Trophoblast cell (in vitro differentiated cells and primary cell): ENCODE measurements around the gene TMEM119.
A peak's percentile ranks its signal among the peaks of the same experiment; 100 is the strongest.

Source experiments
- DNase-seq, 2 donors: peaks; one replicate each; pipeline ENCODE4 v3.0.0-alpha.2; 2016
- H2AFZ ChIP-seq: 2 replicates; pipeline ENCODE4 v1.6.1; 2013; ENCODE audit warnings: low read length, moderate library complexity, mild to moderate bottlenecking; ENCODE audit not compliant: insufficient read depth, poor library complexity
- H2AK5ac ChIP-seq: 2 replicates; pipeline ENCODE4 v1.6.1; 2013; ENCODE audit warnings: mild to moderate bottlenecking, low read length
- H2BK120ac ChIP-seq: 2 replicates; pipeline ENCODE4 v1.6.1; 2013; ENCODE audit warnings: low read length, mild to moderate bottlenecking, moderate library complexity; ENCODE audit not compliant: insufficient read depth, poor library complexity
- H2BK12ac ChIP-seq: 2 replicates; pipeline ENCODE4 v1.6.1; 2013; ENCODE audit warnings: mild to moderate bottlenecking, low read length, moderate library complexity
- H2BK5ac ChIP-seq: 2 replicates; pipeline ENCODE4 v1.6.1; 2013; ENCODE audit warnings: low read length, low read depth, moderate library complexity, mild to moderate bottlenecking; ENCODE audit not compliant: poor library complexity
- H3K14ac ChIP-seq: 2 replicates; pipeline ENCODE4 v1.6.1; 2013; ENCODE audit warnings: mild to moderate bottlenecking, low read length
- H3K18ac ChIP-seq: 2 replicates; pipeline ENCODE4 v1.6.1; 2013; ENCODE audit warnings: mild to moderate bottlenecking, low read length
- H3K23ac ChIP-seq: 2 replicates; pipeline ENCODE4 v1.6.1; 2013; ENCODE audit warnings: low read length
- H3K27ac ChIP-seq: 2 replicates; pipeline ENCODE4 v1.5.1; 2013; ENCODE audit warnings: low read depth, mild to moderate bottlenecking, inconsistent platforms, low read length, moderate library complexity
- H3K27me3 ChIP-seq: 2 replicates; pipeline ENCODE4 v1.6.1; 2013; ENCODE audit warnings: inconsistent platforms, mild to moderate bottlenecking, low read length, moderate library complexity; ENCODE audit not compliant: insufficient read depth
- H3K36me3 ChIP-seq, 2 experiments: 1 replicate in 1 of 2; 2 replicates in 1 of 2; pipeline ENCODE4 v1.6.1; 2013; ENCODE audit warnings: low read length in 2 of 2, mild to moderate bottlenecking in 2 of 2, moderate library complexity in 1 of 2; ENCODE audit not compliant: insufficient read depth in 2 of 2, control insufficient read depth in 1 of 2
- H3K4ac ChIP-seq: 2 replicates; pipeline ENCODE4 v1.6.1; 2013; ENCODE audit warnings: low read depth, mild to moderate bottlenecking, low read length, moderate library complexity
- H3K4me1 ChIP-seq, 2 experiments: 1 replicate in 1 of 2; 2 replicates in 1 of 2; pipeline ENCODE4 v1.6.1; 2013; ENCODE audit warnings: low read length in 2 of 2, mild to moderate bottlenecking in 2 of 2, moderate library complexity in 1 of 2; ENCODE audit not compliant: insufficient read depth in 2 of 2, control insufficient read depth in 1 of 2
- H3K4me2 ChIP-seq: 2 replicates; pipeline ENCODE4 v1.6.1; 2013; ENCODE audit warnings: inconsistent platforms, mild to moderate bottlenecking, low read length, moderate library complexity
- H3K4me3 ChIP-seq: 2 replicates; pipeline ENCODE4 v1.5.1; 2013; ENCODE audit warnings: mild to moderate bottlenecking, low read depth, low read length, inconsistent platforms
- H3K79me1 ChIP-seq: one replicate; pipeline ENCODE4 v1.6.1; 2013; ENCODE audit warnings: low read length
- H3K79me2 ChIP-seq: 2 replicates; pipeline ENCODE4 v1.6.1; 2013; ENCODE audit warnings: low read length, mild to moderate bottlenecking; ENCODE audit not compliant: control insufficient read depth, insufficient read depth, poor library complexity
- H3K9ac ChIP-seq: 2 replicates; pipeline ENCODE4 v1.6.1; 2013; ENCODE audit warnings: mild to moderate bottlenecking, low read length
- H3K9me3 ChIP-seq: 2 replicates; pipeline ENCODE4 v1.6.1; 2013; ENCODE audit warnings: low read depth, mild to moderate bottlenecking, control low read depth, inconsistent platforms, low read length; ENCODE audit not compliant: insufficient read depth
- H4K12ac ChIP-seq: 2 replicates; pipeline ENCODE4 v1.6.1; 2013; ENCODE audit warnings: low read depth, mild to moderate bottlenecking, low read length, moderate library complexity
- H4K8ac ChIP-seq: 2 replicates; pipeline ENCODE4 v1.6.1; 2013; ENCODE audit warnings: low read depth, mild to moderate bottlenecking, low read length, moderate library complexity
- H4K91ac ChIP-seq: one replicate; pipeline ENCODE4 v1.6.1; 2013; ENCODE audit warnings: low read depth, mild to moderate bottlenecking, low read length, moderate library complexity
- WGBS: extraction: QIAGEN DNeasy Blood & Tissue Kit; methylation state at CpG from one replicate; pipeline ENCODE4 v1.1.7; 2013; ENCODE audit warnings: missing lambda C conversion rate; ENCODE audit not compliant: insufficient read length, insufficient coverage; ENCODE audit errors: extremely low coverage; 5-methylcytosine and 5-hydroxymethylcytosine counted together

TMEM119 gene

DNA sequence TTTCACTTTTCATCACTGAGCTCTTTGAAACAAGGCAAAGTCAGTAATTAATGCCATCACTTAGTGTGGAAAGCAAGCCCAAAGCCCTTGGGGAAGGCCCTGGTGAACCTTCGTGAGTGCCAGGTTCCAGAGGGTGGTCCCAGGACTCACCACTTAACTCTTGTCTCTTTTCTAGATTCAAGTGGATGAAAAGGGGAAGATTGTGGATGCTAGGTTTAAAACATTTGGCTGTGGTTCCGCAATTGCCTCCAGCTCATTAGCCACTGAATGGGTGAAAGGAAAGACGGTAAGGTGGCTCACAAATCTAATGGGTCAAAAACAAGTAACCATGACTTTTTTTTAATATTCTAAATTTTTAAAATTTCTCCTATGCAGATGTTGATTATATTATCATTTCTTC, 32.7 kb downstream of the TMEM119 start:
- H3K4me3 ChIP-seq: no peak overlapping the region
- H3K36me3 ChIP-seq: peaks cover 20 to 47% of the 10 kb centered on the region in 2 experiments
- H4K12ac ChIP-seq: no peak overlapping the region
- peaks cover 2 to 9% of the 10 kb centered on the region in 2 experiments for H3K4me1 ChIP-seq
- peak overlapping the region; percentile 40 for H4K8ac ChIP-seq
- DNase-seq: no peak
- peak overlapping the region; percentile 73 for H2AK5ac ChIP-seq
- H2BK120ac ChIP-seq: peak overlapping the region; percentile 37
- H3K4me2 ChIP-seq: no peak overlapping the region
- H3K9ac ChIP-seq: peak overlapping the region; percentile 42
- no peak overlapping the region for H3K23ac ChIP-seq
- no peaks in the 10 kb centered on the region for H3K27me3 ChIP-seq
- H3K27ac ChIP-seq: peak overlapping the region; percentile 50
- WGBS: no CpG with 5 or more reads among the region's 3 CpGs
- no peaks in the 10 kb centered on the region for H3K9me3 ChIP-seq
- peak overlapping the region; percentile 55 for H3K14ac ChIP-seq
- peak overlapping the region; percentile 64 for H4K91ac ChIP-seq
- peak overlapping the region; percentile 51 for H3K4ac ChIP-seq
- H3K79me1 ChIP-seq: peaks cover 31% of the 10 kb centered on the region
- H2BK12ac ChIP-seq: peak overlapping the region; percentile 35
- peak overlapping the region; percentile 47 for H3K18ac ChIP-seq
- no peak overlapping the region for H2AFZ ChIP-seq
- H2BK5ac ChIP-seq: peak overlapping the region; percentile 4
- peaks cover 17% of the 10 kb centered on the region for H3K79me2 ChIP-seq

- no peak overlapping the region for H4K12ac ChIP-seq
- peak overlapping the region; percentile 35 for H2BK12ac ChIP-seq
- H3K14ac ChIP-seq: no peak overlapping the region
- H3K4me1 ChIP-seq: peaks cover 4 to 10% of the 10 kb centered on the region in 2 experiments
- H2AFZ ChIP-seq: no peak overlapping the region
- H2BK5ac ChIP-seq: peak overlapping the region; percentile 4
- H3K9ac ChIP-seq: no peak overlapping the region
- no peak for DNase-seq
- peak overlapping the region; percentile 50 for H3K27ac ChIP-seq
- H3K4me2 ChIP-seq: no peak overlapping the region
- no peaks in the 10 kb centered on the region for H3K9me3 ChIP-seq
- H2BK120ac ChIP-seq: peak overlapping the region; percentile 37
- peaks cover 20 to 47% of the 10 kb centered on the region in 2 experiments for H3K36me3 ChIP-seq
- H3K23ac ChIP-seq: no peak overlapping the region
- no peak overlapping the region for H3K4ac ChIP-seq
- H3K27me3 ChIP-seq: no peaks in the 10 kb centered on the region
- H4K91ac ChIP-seq: peak overlapping the region; percentile 64
- H3K18ac ChIP-seq: no peak overlapping the region
- H2AK5ac ChIP-seq: peak overlapping the region; percentile 73
- H3K79me1 ChIP-seq: peaks cover 31% of the 10 kb centered on the region
- H3K79me2 ChIP-seq: peaks cover 19% of the 10 kb centered on the region
- H3K4me3 ChIP-seq: no peak overlapping the region
- H4K8ac ChIP-seq: no peak overlapping the region
Measured at GRCh38 chr12:108564724-108565123, 33.2 kb downstream of the TMEM119 start.

- no peak for DNase-seq
Measured at GRCh38 chr12:108563804-108564151, 34.1 kb downstream of the TMEM119 start.

GRCh38 chr12:108563136-108563803, 34.6 kb downstream of the TMEM119 start:
- H2BK120ac ChIP-seq: peak overlapping the region; percentile 84
- peak; percentile 74 to 86 for DNase-seq
- no CpG with 5 or more reads among the region's 14 CpGs for WGBS

More at GRCh38 chr12:108563804-108564151, 34.1 kb downstream of the TMEM119 start:
- H3K36me3 ChIP-seq: peaks cover 17 to 44% of the 10 kb centered on the region in 2 experiments
- H3K18ac ChIP-seq: no peak overlapping the region
- peak overlapping the region; percentile 95 for H3K4me2 ChIP-seq
- no peak overlapping the region for H2BK12ac ChIP-seq
- no peak overlapping the region for H4K8ac ChIP-seq
- peak overlapping the region; percentile 41 for H3K4ac ChIP-seq
- no peak overlapping the region for H3K23ac ChIP-seq
- peaks cover 24% of the 10 kb centered on the region for H3K79me2 ChIP-seq
- H3K27me3 ChIP-seq: no peaks in the 10 kb centered on the region
- no peak overlapping the region for H2AFZ ChIP-seq
- no peak overlapping the region for H3K4me3 ChIP-seq
- H2BK120ac ChIP-seq: no peak overlapping the region
- H3K79me1 ChIP-seq: peaks cover 31% of the 10 kb centered on the region
- no peaks in the 10 kb centered on the region for H3K9me3 ChIP-seq
- no peak overlapping the region for H4K12ac ChIP-seq
- no CpG with 5 or more reads among the region's 1 CpG for WGBS
- no peak overlapping the region for H2BK5ac ChIP-seq
- H3K14ac ChIP-seq: no peak overlapping the region
- H4K91ac ChIP-seq: no peak overlapping the region
- peaks cover 6 to 15% of the 10 kb centered on the region in 2 experiments for H3K4me1 ChIP-seq
- no peak overlapping the region for H3K9ac ChIP-seq
- H3K27ac ChIP-seq: no peak overlapping the region
- no peak overlapping the region for H2AK5ac ChIP-seq

More at GRCh38 chr12:108563136-108563803, 34.6 kb downstream of the TMEM119 start:
- Histone ChIP-seq H3K9me3 (peaks cover under 1% of the 10 kb centered on the region), H3K36me3 (peaks cover 17 to 42% of the 10 kb centered on the region in 2 experiments), H3K79me2 (peaks cover 27% of the 10 kb centered on the region), H3K9ac (peak overlapping the region; percentile 92), H2BK12ac (peak overlapping the region; percentile 47), H3K79me1 (peaks cover 31% of the 10 kb centered on the region), H3K18ac (peak overlapping the region; percentile 93), H4K91ac (peak overlapping the region; percentile 89), H2BK5ac (peak overlapping the region; percentile 94), H4K12ac (peak overlapping the region; percentile 83), H3K4me1 (peaks cover 6 to 15% of the 10 kb centered on the region in 2 experiments), H3K23ac (no peak overlapping the region), H3K4ac (peak overlapping the region; percentile 87), H3K27me3 (no peaks in the 10 kb centered on the region), H4K8ac (peak overlapping the region; percentile 95), H3K27ac (peak overlapping the region; percentile 77), H3K4me2 (peak overlapping the region; percentile 95), H3K4me3 (peak overlapping the region; percentile 94), H3K14ac (peak overlapping the region; percentile 95), H2AK5ac (peak overlapping the region; percentile 74), H2AFZ (peak overlapping the region; percentile 87)
